ENCODE results near the gene IPO4. TPM values are rescaled to one million over a fixed set of nuclear protein-coding genes. Genes with fewer than 3 reads are reported as not detected.

Gene IPO4
- total and polyA plus RNA-seq, 2 of the 13 experiments (the other 11 are each of a cell fraction or from before 2014, with no cell fraction given): 39.0 to 179 TPM

GRCh38 chr14:24141097-24141880 lies 47.3 kb downstream of the IPO4 start, which contains the start of gene EMC9 (continued):
- no peak for TF ChIP-seq SUZ12 (IDR thresholded peaks at IDR 0.05; ENCODE audit: low read depth, low read length)
- peak; percentile 100 for TF ChIP-seq RBFOX2 (IDR thresholded peaks at IDR 0.05; ENCODE audit: low read depth, low read length)
- TF ChIP-seq TEF (CRISPR knock-in tag; IDR thresholded peaks at IDR 0.05): peak; percentile 51; the same call in 1 of the 2 replicates
- no peak for TF ChIP-seq MTF2 (CRISPR knock-in tag; IDR thresholded peaks at IDR 0.05; ENCODE audit: borderline replicate concordance)
- no peak; the same call in 1 of the 2 replicates for TF ChIP-seq ZNF136 (CRISPR knock-in tag; IDR thresholded peaks at IDR 0.05; ENCODE audit: low read depth)
- TF ChIP-seq GMEB1 (CRISPR knock-in tag; IDR thresholded peaks at IDR 0.05; ENCODE audit: borderline replicate concordance): peak; percentile 72
- TF ChIP-seq TFDP2 (CRISPR knock-in tag; IDR thresholded peaks at IDR 0.05): peak; percentile 96
- peak; percentile 2; the same call in 1 of the 2 replicates for TF ChIP-seq NKX3-1 (CRISPR knock-in tag; IDR thresholded peaks at IDR 0.05)
- peak; percentile 61 for TF ChIP-seq ARID5B (CRISPR knock-in tag; IDR thresholded peaks at IDR 0.05)
- TF ChIP-seq SALL1 (CRISPR knock-in tag; IDR thresholded peaks at IDR 0.05): no peak
- peak; percentile 99 for TF ChIP-seq ZMAT3 (CRISPR knock-in tag; conservative IDR thresholded peaks at IDR 0.05)
- no peak for TF ChIP-seq NFE2 (CRISPR knock-in tag; IDR thresholded peaks at IDR 0.05)
- TF ChIP-seq GTF2F1 (IDR thresholded peaks at IDR 0.05; ENCODE audit: low read length): no peak
- TF ChIP-seq FOXA3 (CRISPR knock-in tag; IDR thresholded peaks at IDR 0.05): peak; percentile 64
- TF ChIP-seq HDAC1 (CRISPR knock-in tag; IDR thresholded peaks at IDR 0.05): no peak
- TF ChIP-seq UBTF (CRISPR knock-in tag; IDR thresholded peaks at IDR 0.05): peak; percentile 100

Data from HepG2 (cell line).